TTC549 (cell line): Measurements from ENCODE around the gene POU2AF1.

ENCODE experiments used
- FAIRE-seq: peaks from 2 replicates; lab custom pipeline; 2012; peaks lifted over from hg19 to GRCh38; lab: Jason Lieb, UNC

The POU2AF1 gene

DNA sequence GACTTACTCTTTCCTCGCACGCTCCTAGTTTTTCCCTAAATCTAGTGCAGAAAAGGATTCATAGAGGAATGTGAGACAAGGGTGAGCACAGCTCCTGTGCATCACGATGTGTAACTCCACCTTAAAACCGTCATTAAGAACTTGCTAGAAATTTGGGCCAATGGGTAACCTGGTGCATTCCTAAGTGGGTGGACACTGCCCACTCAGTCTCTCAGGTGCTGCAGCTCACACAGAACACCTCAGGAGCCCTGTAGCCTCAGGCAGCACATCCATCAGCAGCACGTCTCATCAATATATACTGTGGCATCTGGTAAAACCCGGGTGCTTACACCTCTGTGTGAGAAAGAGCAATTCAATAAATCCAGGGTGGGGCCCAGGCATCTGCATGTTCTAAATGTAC lies 68.4 kb downstream of the POU2AF1 start:
- FAIRE-seq: no peak

DNA sequence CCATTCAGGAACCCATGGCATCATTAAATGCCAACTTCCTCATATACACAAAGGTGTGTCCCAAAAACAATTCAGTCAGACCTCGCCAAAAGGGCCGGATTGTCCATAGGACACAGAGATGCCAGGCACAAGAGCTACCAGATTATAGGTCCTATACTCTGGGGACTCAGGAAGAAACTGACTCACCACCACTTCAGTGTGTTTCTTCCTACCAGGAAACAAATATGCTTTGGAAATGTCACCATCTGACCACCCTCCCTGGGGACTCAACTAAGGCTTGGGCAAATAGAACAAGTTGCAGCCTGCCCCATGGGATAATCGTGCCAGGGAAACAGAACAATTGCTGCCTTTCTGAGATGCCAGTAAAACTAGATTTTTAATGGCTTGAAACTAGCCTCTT lies 69.0 kb downstream of the POU2AF1 start:
- FAIRE-seq: no peak

DNA sequence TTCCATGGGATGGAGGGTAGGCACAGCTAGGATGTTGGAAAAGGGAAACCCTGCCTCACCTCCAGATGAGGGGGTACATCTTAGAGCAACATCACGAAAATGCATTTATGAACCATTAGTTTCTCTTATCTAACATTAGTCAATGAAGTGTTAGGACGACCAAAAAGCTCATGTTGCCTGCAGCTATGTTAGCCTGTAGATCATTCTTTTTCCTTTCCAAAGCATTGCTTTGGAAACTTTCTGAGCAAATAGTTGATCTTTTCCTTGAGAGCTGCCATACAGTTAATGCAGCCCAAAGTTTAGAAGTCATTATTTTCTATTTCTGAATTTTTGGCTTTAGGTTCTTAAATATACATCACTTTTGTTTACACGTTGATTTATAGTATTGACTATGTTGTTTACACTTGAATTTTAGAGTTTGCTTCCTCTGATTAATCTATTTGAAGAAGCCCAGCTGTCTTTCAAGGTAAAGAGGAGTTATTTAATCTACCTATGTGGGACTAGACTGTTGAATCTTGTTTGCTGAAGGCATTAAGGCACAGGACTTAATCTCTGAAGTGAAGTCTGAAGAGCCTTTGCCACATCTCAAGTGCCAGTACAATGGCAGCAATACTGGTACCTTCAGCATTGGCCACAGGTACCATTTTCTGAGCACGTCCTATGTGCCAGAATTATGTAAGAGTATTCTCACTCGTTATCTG lies 69.7 kb downstream of the POU2AF1 start:
- no peak for FAIRE-seq

DNA sequence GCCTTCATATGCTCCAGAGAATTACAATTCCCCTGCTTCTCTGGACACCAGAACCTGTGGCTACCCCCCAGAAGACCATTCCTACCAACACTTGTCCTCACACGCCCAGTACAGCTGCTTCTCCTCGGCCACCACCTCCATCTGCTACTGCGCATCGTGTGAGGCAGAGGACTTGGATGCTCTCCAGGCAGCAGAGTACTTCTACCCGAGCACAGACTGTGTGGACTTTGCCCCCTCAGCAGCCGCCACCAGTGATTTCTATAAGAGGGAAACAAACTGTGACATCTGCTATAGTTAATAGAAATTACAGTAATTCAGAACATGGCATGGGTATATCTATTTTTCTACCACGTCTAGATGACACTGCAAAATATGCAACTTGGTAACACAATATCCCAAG lies 70.9 kb downstream of the POU2AF1 start:
- no peak for FAIRE-seq

DNA sequence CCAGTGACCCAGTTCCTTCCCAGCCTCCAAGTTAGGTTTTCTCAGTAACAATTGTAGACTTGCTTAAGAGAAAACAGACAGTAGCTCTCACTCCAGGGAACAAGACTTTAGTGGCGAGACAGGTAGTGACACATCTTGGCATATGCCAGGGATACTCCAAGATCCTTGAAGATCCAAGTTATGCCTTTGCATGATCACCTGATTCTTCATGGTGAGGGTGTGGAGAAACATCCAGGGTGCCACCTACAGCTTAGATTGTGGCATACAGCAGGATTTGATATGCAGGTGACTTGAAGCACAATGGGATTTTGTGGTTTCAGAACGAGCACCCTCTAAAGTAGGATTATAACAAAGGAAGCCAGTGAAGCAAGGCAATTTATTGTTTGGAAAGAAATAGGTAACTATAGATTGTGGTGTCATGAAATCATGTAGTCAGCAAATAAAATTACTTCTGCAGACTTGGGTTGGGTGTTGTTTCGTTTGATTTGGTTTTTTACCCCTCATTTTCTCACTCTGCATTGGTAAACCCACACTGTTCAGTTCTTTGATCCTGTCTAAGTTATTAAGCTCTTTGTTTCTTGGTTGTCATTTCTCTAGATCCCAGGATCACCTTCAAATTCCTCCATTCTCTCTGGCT lies 71.5 kb downstream of the POU2AF1 start:
- FAIRE-seq: no peak

DNA sequence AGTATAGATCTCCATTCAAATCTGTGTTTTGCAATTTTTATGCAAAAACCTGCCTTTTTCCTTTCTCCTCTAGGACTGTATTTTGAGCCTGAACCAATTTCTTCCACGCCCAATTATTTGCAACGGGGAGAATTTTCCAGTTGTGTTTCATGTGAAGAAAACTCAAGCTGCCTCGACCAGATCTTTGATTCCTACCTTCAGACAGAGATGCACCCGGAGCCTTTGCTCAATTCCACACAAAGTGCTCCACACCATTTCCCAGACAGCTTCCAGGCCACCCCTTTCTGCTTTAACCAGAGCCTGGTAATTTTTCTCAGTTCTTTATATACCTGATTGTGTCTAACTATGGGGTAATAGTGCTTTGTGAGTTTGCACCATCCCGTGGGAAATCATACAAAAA lies 72.8 kb downstream of the POU2AF1 start:
- no peak for FAIRE-seq

DNA sequence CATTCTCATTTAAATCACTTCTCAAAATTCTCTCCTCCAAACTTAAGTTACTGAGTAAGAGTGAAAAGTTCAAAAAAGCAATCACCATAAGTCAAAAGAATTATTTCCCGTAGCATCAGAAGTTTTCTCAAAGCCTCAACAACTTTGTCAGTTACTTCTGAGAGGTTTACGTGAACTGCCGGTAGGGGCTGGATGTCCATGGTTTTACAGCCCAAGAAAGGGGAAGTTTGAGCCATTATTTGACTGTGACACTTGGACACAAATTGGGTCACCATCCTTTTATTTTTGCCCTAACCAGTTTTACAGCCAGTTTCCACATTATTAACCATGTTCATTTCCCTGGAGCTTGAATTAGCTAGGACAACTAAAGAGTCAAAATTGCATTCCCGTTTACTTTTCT lies 73.2 kb downstream of the POU2AF1 start:
- FAIRE-seq: no peak

DNA sequence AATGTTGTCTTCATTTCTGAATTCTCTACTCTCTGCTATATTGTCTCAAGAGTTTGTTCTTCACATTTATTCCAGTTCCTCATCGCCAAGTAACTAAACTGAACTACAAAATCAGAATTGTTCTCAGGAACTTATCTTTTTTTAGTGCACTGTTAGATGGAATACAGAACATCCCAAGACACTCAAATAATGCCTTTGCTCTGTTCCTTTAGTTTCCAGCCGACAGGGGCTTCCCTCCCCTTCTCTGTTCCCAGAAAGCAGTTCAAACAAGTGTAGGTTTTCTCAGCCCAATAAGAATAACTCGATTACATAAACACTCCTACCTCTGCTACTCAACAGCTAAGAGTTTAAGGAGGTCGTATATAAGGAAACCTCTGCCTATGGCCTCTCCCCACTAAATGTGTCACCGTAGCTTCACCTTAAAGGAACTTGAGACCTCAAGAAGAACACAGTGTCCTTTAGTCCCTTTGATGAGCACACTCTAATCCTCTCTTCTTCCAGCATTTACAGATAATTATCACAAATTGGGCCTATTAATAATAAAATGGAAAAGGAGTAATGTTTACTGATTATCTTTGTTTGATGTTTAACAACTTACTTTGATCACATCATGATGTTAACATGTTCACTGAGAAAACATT lies 73.8 kb downstream of the POU2AF1 start:
- FAIRE-seq: no peak

DNA sequence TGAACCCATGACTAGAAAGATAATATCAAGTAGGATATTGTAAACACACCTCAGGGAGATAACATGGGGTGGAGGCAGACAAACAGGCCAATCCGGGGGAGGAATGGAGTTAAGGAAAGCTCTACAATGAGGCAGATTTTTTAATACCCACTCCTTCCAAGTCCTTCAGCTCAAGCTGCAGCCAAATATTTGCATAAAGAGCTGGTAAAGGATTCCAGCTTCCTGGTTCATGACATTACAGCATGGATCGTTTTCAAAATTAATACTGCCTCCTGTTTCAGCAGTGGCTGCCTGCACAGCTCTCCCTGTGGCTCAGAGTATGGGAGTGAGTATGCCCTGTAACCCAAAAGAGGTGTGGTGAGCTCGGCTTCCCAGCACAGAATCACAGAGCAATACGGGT lies 75.6 kb downstream of the POU2AF1 start:
- no peak for FAIRE-seq

DNA sequence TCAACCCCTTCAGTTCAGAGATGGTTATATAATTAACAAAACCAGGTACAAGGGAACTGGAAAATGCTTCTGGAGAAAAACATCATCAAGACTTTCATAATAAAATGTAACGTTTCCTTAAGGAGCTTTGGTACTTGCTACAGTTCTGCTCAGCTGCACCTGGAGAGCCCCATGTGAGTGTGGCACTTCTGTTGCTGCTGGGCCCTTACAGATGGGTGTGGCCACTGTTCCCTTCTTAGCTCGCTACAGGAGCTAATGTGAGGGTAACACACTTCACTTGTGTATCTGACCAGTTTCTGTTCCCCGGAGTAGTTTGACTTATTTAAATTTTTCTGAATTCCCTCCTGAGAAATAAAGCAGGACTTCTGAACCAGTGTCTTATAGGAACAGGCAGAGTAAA lies 76.8 kb downstream of the POU2AF1 start:
- FAIRE-seq: no peak
